ENCODE results near the gene CELF2.

DNA sequence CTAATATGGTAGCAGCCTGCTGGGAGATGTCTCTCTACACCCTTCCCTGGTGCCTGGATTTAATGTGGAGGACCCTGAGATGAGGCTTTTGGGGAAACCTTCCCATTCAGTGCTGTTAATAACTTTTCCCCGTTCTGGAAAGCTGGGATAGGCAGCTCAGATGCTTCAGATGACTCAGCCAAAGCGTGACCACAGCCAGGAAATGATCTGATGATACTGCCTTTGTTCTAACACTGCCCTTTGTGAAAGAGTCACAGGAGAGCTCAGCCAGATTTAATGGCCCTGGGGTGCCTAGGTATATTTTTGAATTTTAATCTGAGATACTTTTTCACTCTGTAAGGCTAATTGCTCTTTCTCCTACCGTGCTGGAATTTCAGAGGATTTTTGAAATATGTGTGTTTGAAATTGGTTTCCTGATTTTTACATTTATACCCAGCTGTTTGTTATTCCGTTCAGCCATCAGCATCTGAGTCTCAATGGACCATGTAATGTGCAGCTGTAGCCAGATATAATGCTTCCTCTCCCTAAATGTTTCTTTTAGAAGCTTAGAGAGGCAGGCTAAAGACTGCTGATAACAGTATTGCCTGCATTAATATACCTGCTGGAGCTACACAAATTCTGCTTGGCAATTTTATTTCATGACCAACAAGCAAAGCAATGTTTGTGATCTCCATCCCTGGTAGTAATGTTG, 17.8 kb downstream of the CELF2 start:
- TF ChIP-seq, protein P1, sequence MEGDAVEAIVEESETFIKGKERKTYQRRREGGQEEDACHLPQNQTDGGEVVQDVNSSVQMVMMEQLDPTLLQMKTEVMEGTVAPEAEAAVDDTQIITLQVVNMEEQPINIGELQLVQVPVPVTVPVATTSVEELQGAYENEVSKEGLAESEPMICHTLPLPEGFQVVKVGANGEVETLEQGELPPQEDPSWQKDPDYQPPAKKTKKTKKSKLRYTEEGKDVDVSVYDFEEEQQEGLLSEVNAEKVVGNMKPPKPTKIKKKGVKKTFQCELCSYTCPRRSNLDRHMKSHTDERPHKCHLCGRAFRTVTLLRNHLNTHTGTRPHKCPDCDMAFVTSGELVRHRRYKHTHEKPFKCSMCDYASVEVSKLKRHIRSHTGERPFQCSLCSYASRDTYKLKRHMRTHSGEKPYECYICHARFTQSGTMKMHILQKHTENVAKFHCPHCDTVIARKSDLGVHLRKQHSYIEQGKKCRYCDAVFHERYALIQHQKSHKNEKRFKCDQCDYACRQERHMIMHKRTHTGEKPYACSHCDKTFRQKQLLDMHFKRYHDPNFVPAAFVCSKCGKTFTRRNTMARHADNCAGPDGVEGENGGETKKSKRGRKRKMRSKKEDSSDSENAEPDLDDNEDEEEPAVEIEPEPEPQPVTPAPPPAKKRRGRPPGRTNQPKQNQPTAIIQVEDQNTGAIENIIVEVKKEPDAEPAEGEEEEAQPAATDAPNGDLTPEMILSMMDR (IDR thresholded peaks at IDR 0.05; ENCODE audit: insufficient read depth, low read length, poor library complexity, severe bottlenecking) = no peak
- no peak for TF ChIP-seq EZH2phosphoT487 (conservative IDR thresholded peaks at IDR 0.05; ENCODE audit: low read length)

All from SU-DHL-6 (cell line).